GM12878 (cell line): ENCODE results near the gene ZNF165. TPM values are rescaled to one million over a fixed set of nuclear protein-coding genes. Genes with fewer than 3 reads are reported as not detected.

Experiments used
- ATAC-seq: fragments of 200-7000 bp; cut with Tn5 transposase; 3 replicates; pipeline ENCODE4 v1.9.1; 2020; ENCODE audit warnings: mild to moderate bottlenecking, moderate library complexity
- BruUV-seq: library from RNA; stranded (reverse); fragments of 400-500 nt; replicated peaks from 2 replicates; lab custom pipeline; 2021; lab: Mats Ljungman, UMichigan
- CTCF ChIA-PET: fragments of 300-600 bp; sonication (Branson Sonifier 250); formaldehyde crosslinking; extraction: SDS; loops from one replicate; lab custom pipeline; 2021; ENCODE audit warnings: inconsistent platforms; lab: Yijun Ruan, JAX
- POLR2A ChIA-PET: fragments of 350-600 bp; formaldehyde crosslinking; extraction: SDS; loops from one replicate; lab custom pipeline; 2021; ENCODE audit warnings: inconsistent platforms; lab: Charles Lee
- RAD21 ChIA-PET: fragments of 300-600 bp; sonication (Branson Sonifier 250); formaldehyde crosslinking; loops from one replicate; lab custom pipeline; 2023; ENCODE audit warnings: antibody characterized with exemption; ENCODE audit not compliant: unreplicated experiment; lab: Charles Lee
- SMC1A ChIA-PET: fragments of 300-600 bp; sonication (Branson Sonifier 250); formaldehyde crosslinking; loops from one replicate; lab custom pipeline; 2023; ENCODE audit not compliant: unreplicated experiment, uncharacterized antibody; lab: Charles Lee
- DNase-seq: peaks from one replicate; pipeline ENCODE4 v3.0.0-alpha.2; 2011; ENCODE audit warnings: low read depth, low spot score
- FAIRE-seq: peaks from 3 replicates; lab custom pipeline; 2011; peaks lifted over from hg19 to GRCh38; lab: Jason Lieb, UNC
- H2AFZ ChIP-seq: 2 replicates; pipeline ENCODE4 v1.6.0; 2011; ENCODE audit warnings: low read depth, low read length, control low read depth; ENCODE audit not compliant: control insufficient read depth
- H3K27ac ChIP-seq: 2 replicates; pipeline ENCODE4 v1.5.1; 2011; ENCODE audit warnings: control low read depth; ENCODE audit not compliant: control insufficient read depth, insufficient read depth
- H3K27me3 ChIP-seq, 2 experiments: replicated peaks in 1 of 2; 2 replicates each; pipeline versions ENCODE4 v1.6.0 to v1.6.1; 2011; ENCODE audit warnings: low read length in 1 of 2; ENCODE audit not compliant: control insufficient read depth in 2 of 2, insufficient read depth in 2 of 2
- H3K36me3 ChIP-seq, 2 experiments: 2 replicates each; pipeline ENCODE4 v1.5.1; 2011; ENCODE audit warnings: low read length in 1 of 2; ENCODE audit not compliant: control insufficient read depth in 2 of 2, insufficient read depth in 2 of 2
- H3K4me1 ChIP-seq: 2 replicates; pipeline ENCODE4 v1.6.1; 2011; ENCODE audit warnings: mild to moderate bottlenecking, low read length, moderate library complexity, mixed read lengths; ENCODE audit not compliant: control insufficient read depth, insufficient read depth
- H3K4me2 ChIP-seq: 2 replicates; pipeline ENCODE4 v1.6.0; 2011; ENCODE audit warnings: control low read depth; ENCODE audit not compliant: control insufficient read depth, insufficient read depth
- H3K4me3 ChIP-seq: fragments of 200-600 bp; sonication (generic); 2 replicates; pipeline ENCODE4 v1.5.1; 2016
- H3K79me2 ChIP-seq: 2 replicates; pipeline ENCODE4 v1.6.0; 2011; ENCODE audit warnings: low read length; ENCODE audit not compliant: control insufficient read depth, insufficient read depth
- H3K9ac ChIP-seq: 2 replicates; pipeline ENCODE4 v1.8.0; 2011; ENCODE audit warnings: low read length, control low read depth, mixed read lengths; ENCODE audit not compliant: control insufficient read depth, insufficient read depth
- H3K9me3 ChIP-seq: replicated peaks from 3 replicates; pipeline ENCODE4 v1.5.1; 2011; ENCODE audit warnings: mild to moderate bottlenecking, low read length; ENCODE audit not compliant: control insufficient read depth, insufficient read depth
- H4K20me1 ChIP-seq: 2 replicates; pipeline ENCODE4 v1.6.0; 2011; ENCODE audit not compliant: control insufficient read depth, insufficient read depth
- EED ChIP-seq: sonication (generic); IDR thresholded peaks from 2 replicates; pipeline ENCODE4 v1.6.1; 2016; ENCODE audit warnings: antibody characterized with exemption, low read depth
- EZH2 ChIP-seq: IDR thresholded peaks from 2 replicates; pipeline ENCODE4 v1.6.1; 2012; ENCODE audit warnings: low read depth, mild to moderate bottlenecking, control low read depth, inconsistent platforms, low read length, borderline replicate concordance; ENCODE audit not compliant: control insufficient read depth
- MEF2A ChIP-seq: IDR thresholded peaks from 2 replicates; pipeline ENCODE4 v1.6.1; 2011; ENCODE audit warnings: low read depth, mild to moderate bottlenecking, low read length, moderate library complexity; ENCODE audit not compliant: insufficient read depth
- NBN ChIP-seq: fragments of 450-650 bp; IDR thresholded peaks from 2 replicates; pipeline ENCODE4 v1.6.1; 2016
- NRF1 ChIP-seq: conservative IDR thresholded peaks from 2 replicates; pipeline ENCODE4 v1.6.1; 2011; ENCODE audit warnings: mild to moderate bottlenecking, low read depth, low read length, improper control_type of control experiment
- SPI1 ChIP-seq: IDR thresholded peaks from 2 replicates; pipeline ENCODE4 v1.6.1; 2011; ENCODE audit warnings: low read depth, mild to moderate bottlenecking, low read length, moderate library complexity, borderline replicate concordance; ENCODE audit not compliant: insufficient read depth
- SREBF2 ChIP-seq: IDR thresholded peaks from 2 replicates; pipeline ENCODE4 v1.6.1; 2012; ENCODE audit warnings: mild to moderate bottlenecking, low read length
- TCF3 ChIP-seq: IDR thresholded peaks from 2 replicates; pipeline ENCODE4 v1.6.1; 2012; ENCODE audit warnings: low read depth, mild to moderate bottlenecking, low read length, borderline replicate concordance; ENCODE audit not compliant: insufficient read depth
- in situ Hi-C: fragments of 300-500 bp; cut with MboI; formaldehyde crosslinking; loops from 9 replicates; pipeline ENCODE4 v1.14.3; 2018; ENCODE audit warnings: mixed read lengths
- intact Hi-C: fragments of 100-400 bp; cut with micrococcal nuclease; formaldehyde crosslinking; loops from one replicate; pipeline ENCODE4 v1.14.2; 2022; ENCODE audit not compliant: unreplicated experiment
- polyA plus RNA-seq, 11 experiments: library from polyadenylated mRNA; depleted of rRNA in 4 of 11; unstranded in 6 of 11; stranded (reverse) in 5 of 11; fragments of >200 nt; fragmentation: Nextera tagmentation in 4 of 11; fragmentation: Illumina TruSeq in 1 of 11; extraction: Ambion mirVana in 4 of 11; extraction: Trizol in 1 of 11; gene quantifications; 1 replicate in 1 of 11; 2 replicates in 10 of 11; pipeline versions ENCODE4 v1.2.1 to v1.2.3, GENCODE V29; 2011 to 2016; ENCODE audit warnings: inconsistent platforms in 2 of 11, missing spikeins in 2 of 11, low read depth in 1 of 11
- total RNA-seq, 4 experiments: library from RNA; depleted of rRNA in 3 of 4; stranded (reverse); fragments of >200 nt in 3 of 4; fragmentation: Illumina TruSeq in 1 of 4; extraction: Trizol in 1 of 4; gene quantifications; 2 replicates each; pipeline versions ENCODE4 v1.2.1 to v1.2.3, GENCODE V29; 2013 to 2021
- TF ChIP-seq, protein P1 (sequence below): fragments of 450-650 bp; IDR thresholded peaks from 2 replicates; pipeline ENCODE4 v1.6.1; 2017; ENCODE audit warnings: borderline replicate concordance

ZNF165 gene
- total and polyA plus RNA-seq, 10 of the 15 experiments (the other 5 are each of a cell fraction or from before 2014, with no cell fraction given), result 1.1 to 5.0 (median 2.9) TPM

DNA sequence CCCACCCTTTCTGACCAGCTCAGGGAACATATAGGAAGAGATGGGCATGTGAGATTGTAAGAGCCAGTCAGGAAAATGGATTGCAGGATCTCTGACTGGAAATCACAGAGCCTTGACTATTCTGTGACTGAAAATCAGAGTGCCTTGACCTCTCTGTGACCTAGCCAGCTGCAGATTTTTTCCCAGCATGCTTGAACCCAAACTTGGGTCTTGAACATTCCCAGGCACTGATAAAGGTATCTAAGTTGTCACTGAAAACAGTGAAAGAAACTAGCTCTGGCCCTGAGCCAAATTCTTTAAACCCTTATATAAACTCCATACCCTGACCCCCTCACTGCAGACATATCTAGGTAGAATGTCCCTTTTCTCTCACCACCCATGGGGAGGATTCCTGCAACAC is 2.3 kb upstream of the ZNF165 start:
- no peaks in the 10 kb centered on the region for H4K20me1 ChIP-seq
- ATAC-seq (no peak), DNase-seq (no peak), FAIRE-seq (no peak)
- no peaks in the 10 kb centered on the region for H3K27me3 ChIP-seq
- H3K4me3 ChIP-seq, result no peak overlapping the region
- H3K27ac ChIP-seq, result no peak overlapping the region
- H2AFZ ChIP-seq, result no peak overlapping the region
- peaks cover 2% of the 10 kb centered on the region for H3K79me2 ChIP-seq
- H3K36me3 ChIP-seq, result no peaks in the 10 kb centered on the region
- TF ChIP-seq EZH2, result no peak
- no peak for TF ChIP-seq EED
- TF ChIP-seq, protein P1, sequence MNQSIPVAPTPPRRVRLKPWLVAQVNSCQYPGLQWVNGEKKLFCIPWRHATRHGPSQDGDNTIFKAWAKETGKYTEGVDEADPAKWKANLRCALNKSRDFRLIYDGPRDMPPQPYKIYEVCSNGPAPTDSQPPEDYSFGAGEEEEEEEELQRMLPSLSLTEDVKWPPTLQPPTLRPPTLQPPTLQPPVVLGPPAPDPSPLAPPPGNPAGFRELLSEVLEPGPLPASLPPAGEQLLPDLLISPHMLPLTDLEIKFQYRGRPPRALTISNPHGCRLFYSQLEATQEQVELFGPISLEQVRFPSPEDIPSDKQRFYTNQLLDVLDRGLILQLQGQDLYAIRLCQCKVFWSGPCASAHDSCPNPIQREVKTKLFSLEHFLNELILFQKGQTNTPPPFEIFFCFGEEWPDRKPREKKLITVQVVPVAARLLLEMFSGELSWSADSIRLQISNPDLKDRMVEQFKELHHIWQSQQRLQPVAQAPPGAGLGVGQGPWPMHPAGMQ, result no peak
- no peak for TF ChIP-seq MEF2A
- no peak for TF ChIP-seq NRF1
- no peak for TF ChIP-seq SREBF2
- no peak for TF ChIP-seq SPI1
- no peak for TF ChIP-seq NBN
- no peak for TF ChIP-seq TCF3
- RAD21 ChIA-PET, result no interaction called here
- peaks cover 6% of the 10 kb centered on the region for H3K4me1 ChIP-seq
- POLR2A ChIA-PET, result interaction anchor here (0.6 to 1.2 kb wide), 2 partner anchors 174 to 189 kb away, joined by 3 read pairs; partner anchors contain the start of gene ZKSCAN4
- H3K9me3 ChIP-seq, result no peaks in the 10 kb centered on the region
- H3K4me2 ChIP-seq, result no peak overlapping the region
- CTCF ChIA-PET, result no interaction called here
- intact Hi-C loops (no loop called here), in situ Hi-C loops (loop anchor here (25.0 kb wide), 1 partner anchor 1416 kb away; the partner anchor contains the start of gene ZNF322)
- SMC1A ChIA-PET, result no interaction called here
- no TSS peak for BruUV-seq
- H3K9ac ChIP-seq, result no peak overlapping the region
